Stimulated activated CD4-positive, alpha-beta T cell treated with anti-CD3 and anti-CD28 coated beads, Interleukin-2, amount 100 ng/mL, for 4 hours (primary cell): ENCODE measurements around the gene GNA12.
"Not testable (repeated sequence)": the region's sequence is repeated elsewhere in the genome, so short reads cannot be mapped to it uniquely, and the experiment has no call there.

Source experiments
- DNase-seq: peaks from one replicate; pipeline ENCODE4 v3.0.0-alpha.2; 2020; ENCODE audit warnings: low read depth

Gene GNA12

GRCh38 chr7:2751086-2751485, 93.0 kb downstream of the GNA12 start:
- DNase-seq = no peak

GRCh38 chr7:2750004-2750407, 94.1 kb downstream of the GNA12 start:
- no peak for DNase-seq

- not testable (repeated sequence) for DNase-seq
Measured at GRCh38 chr7:2748684-2749083, 95.4 kb downstream of the GNA12 start.

- not testable (repeated sequence) for DNase-seq
Measured at GRCh38 chr7:2743523-2744185, 100.5 kb downstream of the GNA12 start.

- no peak for DNase-seq
Measured at GRCh38 chr7:2738766-2739549, 105.2 kb downstream of the GNA12 start.

- no peak for DNase-seq
Measured at GRCh38 chr7:2737771-2738540, 106.2 kb downstream of the GNA12 start.

GRCh38 chr7:2737005-2737743, 106.9 kb downstream of the GNA12 start:
- not testable (repeated sequence) for DNase-seq

GRCh38 chr7:2736411-2736914, 107.6 kb downstream of the GNA12 start:
- no peak for DNase-seq

GRCh38 chr7:2735744-2736143, 108.4 kb downstream of the GNA12 start:
- no peak for DNase-seq

- no peak for DNase-seq
Measured at GRCh38 chr7:2734751-2735571, 109.1 kb downstream of the GNA12 start.

- no peak for DNase-seq
Measured at GRCh38 chr7:2734084-2734686, 109.9 kb downstream of the GNA12 start.

GRCh38 chr7:2732959-2733584, 111.0 kb downstream of the GNA12 start:
- no peak for DNase-seq

GRCh38 chr7:2732388-2732787, 111.7 kb downstream of the GNA12 start:
- DNase-seq = no peak

GRCh38 chr7:2730846-2731770, 113.0 kb downstream of the GNA12 start:
- DNase-seq = no peak

- no peak for DNase-seq
Measured at GRCh38 chr7:2729893-2730716, 114.0 kb downstream of the GNA12 start.

GRCh38 chr7:2729031-2729892, 114.8 kb downstream of the GNA12 start:
- DNase-seq = no peak
